Loucy (cell line): ENCODE results near the gene CIDEB.
A peak's percentile ranks its signal among the peaks of the same experiment; 100 is the strongest.

Experiments
- H2AFZ ChIP-seq: fragments of 200-600 bp; sonication (generic); 2 replicates; pipeline ENCODE4 v1.6.0; 2016; ENCODE audit warnings: antibody characterized with exemption, mild to moderate bottlenecking, low read length, moderate library complexity
- H3F3A ChIP-seq: fragments of 200-600 bp; 2 replicates; pipeline ENCODE4 v1.6.0; 2016; ENCODE audit warnings: antibody characterized with exemption, low read depth, mild to moderate bottlenecking
- H3K27me3 ChIP-seq: fragments of 200-600 bp; sonication (generic); 2 replicates; pipeline ENCODE4 v1.6.1; 2014; ENCODE audit warnings: low read length, mild to moderate bottlenecking; ENCODE audit not compliant: insufficient read depth, poor library complexity, severe bottlenecking
- H3K36me3 ChIP-seq: fragments of 200-600 bp; sonication (generic); 2 replicates; pipeline ENCODE4 v1.6.1; 2016; ENCODE audit warnings: low read length; ENCODE audit not compliant: insufficient read depth
- H3K4me1 ChIP-seq: fragments of 200-600 bp; sonication (generic); 2 replicates; pipeline ENCODE4 v1.5.1; 2014; ENCODE audit warnings: low read length, mild to moderate bottlenecking; ENCODE audit not compliant: insufficient read depth, poor library complexity, severe bottlenecking
- H3K4me2 ChIP-seq: fragments of 200-600 bp; sonication (generic); 2 replicates; pipeline ENCODE4 v1.6.0; 2014; ENCODE audit warnings: antibody characterized with exemption, low read length, low read depth, mild to moderate bottlenecking; ENCODE audit not compliant: poor library complexity, severe bottlenecking
- H3K4me3 ChIP-seq: fragments of 200-600 bp; sonication (generic); 2 replicates; pipeline ENCODE4 v1.5.1; 2014; ENCODE audit warnings: low read length, mild to moderate bottlenecking, mixed read lengths; ENCODE audit not compliant: poor library complexity, severe bottlenecking
- H3K79me2 ChIP-seq: fragments of 200-600 bp; sonication (generic); 2 replicates; pipeline ENCODE4 v1.6.1; 2014; ENCODE audit warnings: low read length; ENCODE audit not compliant: insufficient read depth
- H3K9ac ChIP-seq: fragments of 200-600 bp; sonication (generic); 2 replicates; pipeline ENCODE4 v1.6.0; 2014; ENCODE audit warnings: mild to moderate bottlenecking, low read depth, low read length, moderate library complexity; ENCODE audit not compliant: poor library complexity, severe bottlenecking
- H3K9me2 ChIP-seq: fragments of 200-600 bp; sonication (generic); replicated peaks from 2 replicates; pipeline ENCODE4 v1.6.1; 2016; ENCODE audit warnings: low read depth, low read length, mixed read lengths
- H3K9me3 ChIP-seq: fragments of 200-600 bp; sonication (generic); 2 replicates; pipeline ENCODE4 v1.6.1; 2014; ENCODE audit warnings: mild to moderate bottlenecking, antibody characterized with exemption, low read length, low read depth; ENCODE audit not compliant: insufficient read depth
- H4K20me1 ChIP-seq: fragments of 200-600 bp; sonication (generic); 2 replicates; pipeline ENCODE4 v1.6.0; 2014; ENCODE audit warnings: antibody characterized with exemption, low read length, mild to moderate bottlenecking; ENCODE audit not compliant: insufficient read depth, poor library complexity, severe bottlenecking
- EZH2phosphoT487 ChIP-seq: fragments of 200-600 bp; IDR thresholded peaks from 2 replicates; pipeline ENCODE4 v1.6.1; 2018; ENCODE audit warnings: antibody characterized with exemption, mild to moderate bottlenecking, moderate library complexity, borderline replicate concordance
- TF ChIP-seq, protein P1 (sequence below): fragments of 200-600 bp; sonication (generic); conservative IDR thresholded peaks from 2 replicates; pipeline ENCODE4 v1.5.1; 2014; ENCODE audit warnings: mild to moderate bottlenecking, antibody characterized with exemption, low read length

Gene CIDEB

GRCh38 chr14:24299255-24300191 is 8.3 kb downstream of the CIDEB start, which contains the start of the genes DHRS1 and NOP9:
DHRS1 (minus strand) TSS chr14:24299780; CDS start chr14:24299106, 674 bp downstream.
NOP9 (plus strand) TSS chr14:24299850; CDS start chr14:24299955, 105 bp downstream.
- peak within 1 kb of the TSS; percentile 99 for H3K4me2 ChIP-seq
- H3K4me3 ChIP-seq, result peak within 1 kb of the TSS; percentile 99
- H3K9me3 ChIP-seq, result no peaks in the 10 kb centered on the region
- H3F3A ChIP-seq, result no peaks in the 10 kb centered on the region
- no peak for TF ChIP-seq EZH2phosphoT487
- TF ChIP-seq, protein P1, sequence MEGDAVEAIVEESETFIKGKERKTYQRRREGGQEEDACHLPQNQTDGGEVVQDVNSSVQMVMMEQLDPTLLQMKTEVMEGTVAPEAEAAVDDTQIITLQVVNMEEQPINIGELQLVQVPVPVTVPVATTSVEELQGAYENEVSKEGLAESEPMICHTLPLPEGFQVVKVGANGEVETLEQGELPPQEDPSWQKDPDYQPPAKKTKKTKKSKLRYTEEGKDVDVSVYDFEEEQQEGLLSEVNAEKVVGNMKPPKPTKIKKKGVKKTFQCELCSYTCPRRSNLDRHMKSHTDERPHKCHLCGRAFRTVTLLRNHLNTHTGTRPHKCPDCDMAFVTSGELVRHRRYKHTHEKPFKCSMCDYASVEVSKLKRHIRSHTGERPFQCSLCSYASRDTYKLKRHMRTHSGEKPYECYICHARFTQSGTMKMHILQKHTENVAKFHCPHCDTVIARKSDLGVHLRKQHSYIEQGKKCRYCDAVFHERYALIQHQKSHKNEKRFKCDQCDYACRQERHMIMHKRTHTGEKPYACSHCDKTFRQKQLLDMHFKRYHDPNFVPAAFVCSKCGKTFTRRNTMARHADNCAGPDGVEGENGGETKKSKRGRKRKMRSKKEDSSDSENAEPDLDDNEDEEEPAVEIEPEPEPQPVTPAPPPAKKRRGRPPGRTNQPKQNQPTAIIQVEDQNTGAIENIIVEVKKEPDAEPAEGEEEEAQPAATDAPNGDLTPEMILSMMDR, result no peak
- H4K20me1 ChIP-seq, result peaks cover 10% of the 10 kb centered on the region
- peaks cover 24% of the 10 kb centered on the region for H3K79me2 ChIP-seq
- no peaks in the 10 kb centered on the region for H3K9me2 ChIP-seq
- H3K36me3 ChIP-seq, result peaks cover 26% of the 10 kb centered on the region; the same call in 1 of the 2 replicates
- peaks cover 41% of the 10 kb centered on the region for H3K4me1 ChIP-seq
- H3K27me3 ChIP-seq, result no peaks in the 10 kb centered on the region
- H2AFZ ChIP-seq, result peak within 1 kb of the TSS; percentile 97
- H3K9ac ChIP-seq, result peak within 1 kb of the TSS; percentile 92

DNA sequence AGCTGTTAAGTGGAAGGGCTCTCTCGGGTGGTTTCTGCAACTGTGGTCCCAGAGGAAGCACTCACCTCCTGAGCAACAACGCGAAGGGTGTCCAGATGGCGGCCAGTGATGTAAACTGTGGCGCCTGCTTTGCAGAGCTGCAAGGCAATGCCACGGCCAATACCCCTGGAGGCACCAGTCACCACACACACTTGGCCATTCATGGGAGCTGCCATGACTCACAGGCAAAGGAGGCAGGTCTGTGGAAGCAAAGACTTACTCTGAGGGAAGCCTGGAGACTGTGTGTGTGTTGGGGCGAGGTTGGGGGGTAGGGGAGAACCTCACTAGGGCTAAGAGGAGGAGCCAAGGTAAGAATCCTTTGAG is 8.9 kb downstream of the CIDEB start:
- TF ChIP-seq EZH2phosphoT487, result no peak
- TF ChIP-seq, protein P1, result no peak
- H3K9ac ChIP-seq, result peak overlapping the region; percentile 92
- peaks cover 41% of the 10 kb centered on the region for H3K4me1 ChIP-seq
- H3K36me3 ChIP-seq, result peaks cover 19% of the 10 kb centered on the region; the same call in 1 of the 2 replicates
- peaks cover 10% of the 10 kb centered on the region for H4K20me1 ChIP-seq
- H3F3A ChIP-seq, result no peaks in the 10 kb centered on the region
- H3K79me2 ChIP-seq, result peaks cover 24% of the 10 kb centered on the region
- H3K4me2 ChIP-seq, result peak overlapping the region; percentile 99
- no peaks in the 10 kb centered on the region for H3K27me3 ChIP-seq
- no peaks in the 10 kb centered on the region for H3K9me3 ChIP-seq
- H3K9me2 ChIP-seq, result no peaks in the 10 kb centered on the region
- H3K4me3 ChIP-seq, result peak overlapping the region; percentile 99
- H2AFZ ChIP-seq, result peak overlapping the region; percentile 97; the same call in 1 of the 2 replicates

- peaks cover 24% of the 10 kb centered on the region for H3K79me2 ChIP-seq
- H3K27me3 ChIP-seq, result no peaks in the 10 kb centered on the region
- TF ChIP-seq EZH2phosphoT487, result no peak
- TF ChIP-seq, protein P1, result peak; percentile 44
- H3K4me1 ChIP-seq, result peaks cover 41% of the 10 kb centered on the region
- H3K9me2 ChIP-seq, result no peaks in the 10 kb centered on the region
- peak overlapping the region; percentile 44 for H3K4me2 ChIP-seq
- H3K9me3 ChIP-seq, result no peaks in the 10 kb centered on the region
- peaks cover 7% of the 10 kb centered on the region; the same call in 1 of the 2 replicates for H3K36me3 ChIP-seq
- H4K20me1 ChIP-seq, result peaks cover 10% of the 10 kb centered on the region
- H3F3A ChIP-seq, result no peaks in the 10 kb centered on the region
- H3K9ac ChIP-seq, result peak overlapping the region; percentile 21
- H2AFZ ChIP-seq, result no peak overlapping the region
- H3K4me3 ChIP-seq, result no peak overlapping the region
These were observed 10.4 kb downstream of the CIDEB start for GRCh38 chr14:24297190-24297964.
